ENCODE results near the gene MYO5A.

DNA sequence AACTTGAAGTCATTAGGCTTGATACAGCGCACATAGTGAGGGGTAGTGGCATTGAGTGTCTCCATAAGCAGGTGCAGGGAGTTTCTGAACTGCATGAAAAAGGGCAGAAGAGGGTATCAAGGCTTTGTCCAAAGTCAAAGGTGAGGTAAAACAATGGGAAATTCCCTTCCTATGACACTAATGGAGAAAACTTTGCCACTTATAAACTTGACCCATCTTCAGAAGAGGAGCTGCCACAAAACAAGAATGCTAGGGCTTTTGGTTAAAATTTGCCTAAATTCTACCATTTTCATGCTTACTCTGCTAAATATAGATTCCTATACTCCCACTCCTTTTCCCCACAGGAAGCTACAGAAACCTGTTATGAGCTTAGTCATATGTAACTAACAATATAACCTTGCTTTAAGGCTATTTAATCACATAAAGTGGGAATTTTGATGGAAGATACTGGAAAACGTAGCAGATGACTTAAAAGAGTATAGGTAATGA is 145.5 kb downstream of the MYO5A start:
- TF ChIP-seq, protein P1, sequence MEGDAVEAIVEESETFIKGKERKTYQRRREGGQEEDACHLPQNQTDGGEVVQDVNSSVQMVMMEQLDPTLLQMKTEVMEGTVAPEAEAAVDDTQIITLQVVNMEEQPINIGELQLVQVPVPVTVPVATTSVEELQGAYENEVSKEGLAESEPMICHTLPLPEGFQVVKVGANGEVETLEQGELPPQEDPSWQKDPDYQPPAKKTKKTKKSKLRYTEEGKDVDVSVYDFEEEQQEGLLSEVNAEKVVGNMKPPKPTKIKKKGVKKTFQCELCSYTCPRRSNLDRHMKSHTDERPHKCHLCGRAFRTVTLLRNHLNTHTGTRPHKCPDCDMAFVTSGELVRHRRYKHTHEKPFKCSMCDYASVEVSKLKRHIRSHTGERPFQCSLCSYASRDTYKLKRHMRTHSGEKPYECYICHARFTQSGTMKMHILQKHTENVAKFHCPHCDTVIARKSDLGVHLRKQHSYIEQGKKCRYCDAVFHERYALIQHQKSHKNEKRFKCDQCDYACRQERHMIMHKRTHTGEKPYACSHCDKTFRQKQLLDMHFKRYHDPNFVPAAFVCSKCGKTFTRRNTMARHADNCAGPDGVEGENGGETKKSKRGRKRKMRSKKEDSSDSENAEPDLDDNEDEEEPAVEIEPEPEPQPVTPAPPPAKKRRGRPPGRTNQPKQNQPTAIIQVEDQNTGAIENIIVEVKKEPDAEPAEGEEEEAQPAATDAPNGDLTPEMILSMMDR (IDR thresholded peaks at IDR 0.05) = no peak
- TF ChIP-seq POLR2AphosphoS5 (IDR thresholded peaks at IDR 0.05; ENCODE audit: low read depth, low read length) = no peak
- TF ChIP-seq, protein P2, sequence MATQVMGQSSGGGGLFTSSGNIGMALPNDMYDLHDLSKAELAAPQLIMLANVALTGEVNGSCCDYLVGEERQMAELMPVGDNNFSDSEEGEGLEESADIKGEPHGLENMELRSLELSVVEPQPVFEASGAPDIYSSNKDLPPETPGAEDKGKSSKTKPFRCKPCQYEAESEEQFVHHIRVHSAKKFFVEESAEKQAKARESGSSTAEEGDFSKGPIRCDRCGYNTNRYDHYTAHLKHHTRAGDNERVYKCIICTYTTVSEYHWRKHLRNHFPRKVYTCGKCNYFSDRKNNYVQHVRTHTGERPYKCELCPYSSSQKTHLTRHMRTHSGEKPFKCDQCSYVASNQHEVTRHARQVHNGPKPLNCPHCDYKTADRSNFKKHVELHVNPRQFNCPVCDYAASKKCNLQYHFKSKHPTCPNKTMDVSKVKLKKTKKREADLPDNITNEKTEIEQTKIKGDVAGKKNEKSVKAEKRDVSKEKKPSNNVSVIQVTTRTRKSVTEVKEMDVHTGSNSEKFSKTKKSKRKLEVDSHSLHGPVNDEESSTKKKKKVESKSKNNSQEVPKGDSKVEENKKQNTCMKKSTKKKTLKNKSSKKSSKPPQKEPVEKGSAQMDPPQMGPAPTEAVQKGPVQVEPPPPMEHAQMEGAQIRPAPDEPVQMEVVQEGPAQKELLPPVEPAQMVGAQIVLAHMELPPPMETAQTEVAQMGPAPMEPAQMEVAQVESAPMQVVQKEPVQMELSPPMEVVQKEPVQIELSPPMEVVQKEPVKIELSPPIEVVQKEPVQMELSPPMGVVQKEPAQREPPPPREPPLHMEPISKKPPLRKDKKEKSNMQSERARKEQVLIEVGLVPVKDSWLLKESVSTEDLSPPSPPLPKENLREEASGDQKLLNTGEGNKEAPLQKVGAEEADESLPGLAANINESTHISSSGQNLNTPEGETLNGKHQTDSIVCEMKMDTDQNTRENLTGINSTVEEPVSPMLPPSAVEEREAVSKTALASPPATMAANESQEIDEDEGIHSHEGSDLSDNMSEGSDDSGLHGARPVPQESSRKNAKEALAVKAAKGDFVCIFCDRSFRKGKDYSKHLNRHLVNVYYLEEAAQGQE (IDR thresholded peaks at IDR 0.05; ENCODE audit: insufficient read depth in 1 of 2, low read depth in 2 of 2, low read length in 1 of 2) = no peak
